SHP77 (cell line): Measurements from ENCODE around the gene ESPN.
"Not testable (repeated sequence)": the region's sequence is repeated elsewhere in the genome, so short reads cannot be mapped to it uniquely, and the experiment has no call there.

ENCODE experiments used
- DNase-seq, 2 experiments: peaks; one replicate each; lab custom pipeline; 2025; lab: John Stamatoyannopoulos, UW

Gene ESPN, protein sequence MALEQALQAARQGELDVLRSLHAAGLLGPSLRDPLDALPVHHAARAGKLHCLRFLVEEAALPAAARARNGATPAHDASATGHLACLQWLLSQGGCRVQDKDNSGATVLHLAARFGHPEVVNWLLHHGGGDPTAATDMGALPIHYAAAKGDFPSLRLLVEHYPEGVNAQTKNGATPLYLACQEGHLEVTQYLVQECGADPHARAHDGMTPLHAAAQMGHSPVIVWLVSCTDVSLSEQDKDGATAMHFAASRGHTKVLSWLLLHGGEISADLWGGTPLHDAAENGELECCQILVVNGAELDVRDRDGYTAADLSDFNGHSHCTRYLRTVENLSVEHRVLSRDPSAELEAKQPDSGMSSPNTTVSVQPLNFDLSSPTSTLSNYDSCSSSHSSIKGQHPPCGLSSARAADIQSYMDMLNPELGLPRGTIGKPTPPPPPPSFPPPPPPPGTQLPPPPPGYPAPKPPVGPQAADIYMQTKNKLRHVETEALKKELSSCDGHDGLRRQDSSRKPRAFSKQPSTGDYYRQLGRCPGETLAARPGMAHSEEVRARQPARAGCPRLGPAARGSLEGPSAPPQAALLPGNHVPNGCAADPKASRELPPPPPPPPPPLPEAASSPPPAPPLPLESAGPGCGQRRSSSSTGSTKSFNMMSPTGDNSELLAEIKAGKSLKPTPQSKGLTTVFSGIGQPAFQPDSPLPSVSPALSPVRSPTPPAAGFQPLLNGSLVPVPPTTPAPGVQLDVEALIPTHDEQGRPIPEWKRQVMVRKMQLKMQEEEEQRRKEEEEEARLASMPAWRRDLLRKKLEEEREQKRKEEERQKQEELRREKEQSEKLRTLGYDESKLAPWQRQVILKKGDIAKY

DNA sequence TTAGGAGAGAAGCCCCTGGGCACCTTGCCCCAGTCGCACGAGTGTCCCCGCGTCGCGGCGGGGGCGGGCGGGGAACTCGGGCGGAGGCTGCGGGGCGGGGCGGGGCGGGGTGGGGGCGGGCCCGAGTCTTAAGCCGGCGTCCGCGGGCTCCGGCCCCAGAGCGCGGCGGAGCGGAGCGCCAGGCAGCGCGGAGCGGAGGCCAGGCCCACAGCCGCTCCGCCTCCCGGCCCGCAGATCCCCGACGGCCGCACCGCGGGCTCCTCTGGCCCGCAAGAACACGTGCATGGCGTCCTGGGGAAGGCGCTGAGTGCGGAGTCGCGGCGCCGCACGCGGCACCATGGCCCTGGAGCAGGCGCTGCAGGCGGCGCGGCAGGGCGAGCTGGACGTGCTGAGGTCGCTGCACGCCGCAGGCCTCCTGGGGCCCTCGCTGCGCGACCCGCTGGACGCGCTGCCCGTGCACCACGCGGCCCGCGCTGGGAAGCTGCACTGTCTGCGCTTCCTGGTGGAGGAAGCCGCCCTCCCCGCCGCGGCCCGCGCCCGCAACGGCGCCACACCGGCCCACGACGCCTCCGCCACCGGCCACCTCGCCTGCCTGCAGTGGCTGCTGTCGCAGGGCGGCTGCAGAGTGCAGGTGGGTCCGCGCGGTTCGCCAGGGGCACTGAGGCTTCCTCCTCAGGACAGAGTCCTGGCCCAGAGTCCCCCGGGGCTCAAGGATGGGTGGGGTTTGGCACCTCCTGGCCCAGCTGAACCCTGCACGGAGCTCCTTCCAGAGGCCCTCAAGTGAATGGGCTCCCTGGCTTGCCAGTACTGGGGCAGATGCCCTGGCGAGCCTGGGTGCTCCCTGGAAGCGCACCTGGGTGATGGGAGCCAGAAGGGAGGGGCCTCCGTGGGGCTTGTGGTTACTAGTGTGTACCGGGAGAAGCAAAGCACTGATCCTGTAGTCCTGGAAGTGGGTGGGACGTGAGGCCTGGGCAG lies at the start of gene ESPN:
TSS of gene ESPN (plus strand) at position 158 of the 975 bp plus-strand sequence. CDS start at position 338, 180 bp downstream.
- DNase-seq: no peak

DNA sequence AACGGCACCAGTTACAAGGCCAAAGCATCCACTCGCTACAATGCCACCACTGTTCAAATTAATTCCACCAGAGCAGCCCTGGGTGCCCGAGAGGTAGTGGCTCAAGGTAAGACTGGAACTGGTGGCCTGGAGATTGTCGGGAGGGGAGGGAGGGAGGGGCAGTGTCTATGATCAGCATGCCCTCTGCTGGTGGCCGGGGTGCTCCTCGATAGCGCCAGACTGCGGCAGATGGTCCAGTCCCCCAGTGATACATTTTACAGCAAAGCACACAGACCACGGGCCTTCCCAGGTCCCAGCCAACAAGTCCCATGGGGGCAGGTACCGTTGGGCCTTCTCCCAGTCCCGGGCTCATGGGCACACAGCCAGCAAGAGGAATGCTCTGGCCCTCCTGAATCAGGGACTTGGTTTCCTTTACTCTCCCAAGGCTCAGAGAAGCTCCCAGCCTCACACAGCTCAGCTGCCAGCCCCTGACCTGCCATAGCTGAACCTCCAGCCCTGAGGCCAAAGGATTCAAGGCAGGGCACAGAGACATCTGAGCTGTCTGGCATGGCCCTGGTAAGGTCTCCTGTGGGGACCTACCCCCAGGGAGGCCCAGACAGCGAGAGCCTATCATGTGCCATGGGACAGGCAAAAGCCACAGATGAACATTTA lies 46.4 kb upstream of the ESPN start:
- DNase-seq: peak; percentile 50 to 57

DNA sequence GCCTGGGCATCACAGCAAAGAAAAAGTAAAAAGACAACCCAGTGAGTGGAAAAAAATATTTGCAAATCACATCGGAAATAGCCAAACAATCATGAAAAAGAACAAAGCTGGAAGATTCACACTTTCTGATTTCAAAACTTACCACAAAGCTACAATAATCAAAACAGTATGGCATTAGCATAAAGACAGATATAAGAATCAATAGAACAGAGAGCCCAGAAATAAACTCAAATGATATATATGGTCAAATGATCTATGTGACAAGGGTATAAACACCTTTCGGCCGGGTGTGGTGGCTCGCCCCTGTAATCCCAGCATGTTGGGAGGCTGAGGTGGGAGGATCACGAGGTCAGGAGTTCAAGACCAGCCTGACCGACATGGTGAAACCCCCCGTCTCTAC lies 44.5 kb upstream of the ESPN start:
- DNase-seq: no peak

DNA sequence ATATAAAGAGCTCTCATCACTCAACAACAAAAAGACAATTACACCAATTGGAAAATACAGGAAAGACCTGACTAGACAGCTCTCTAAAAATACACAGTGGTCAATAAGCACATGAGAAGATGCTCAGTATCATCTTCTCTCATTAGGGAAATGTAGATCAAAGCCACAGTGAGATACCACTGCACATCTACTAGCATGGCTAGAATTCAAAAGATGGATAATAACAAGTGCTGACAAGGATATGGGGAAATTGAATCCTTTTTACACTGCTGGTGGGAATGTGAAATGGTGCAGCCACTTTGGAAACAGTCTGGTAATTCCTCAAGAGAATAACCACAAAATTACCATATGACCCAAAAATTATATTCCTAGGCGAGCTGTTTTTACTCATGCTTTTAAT lies 40.4 kb upstream of the ESPN start:
- DNase-seq: no peak

DNA sequence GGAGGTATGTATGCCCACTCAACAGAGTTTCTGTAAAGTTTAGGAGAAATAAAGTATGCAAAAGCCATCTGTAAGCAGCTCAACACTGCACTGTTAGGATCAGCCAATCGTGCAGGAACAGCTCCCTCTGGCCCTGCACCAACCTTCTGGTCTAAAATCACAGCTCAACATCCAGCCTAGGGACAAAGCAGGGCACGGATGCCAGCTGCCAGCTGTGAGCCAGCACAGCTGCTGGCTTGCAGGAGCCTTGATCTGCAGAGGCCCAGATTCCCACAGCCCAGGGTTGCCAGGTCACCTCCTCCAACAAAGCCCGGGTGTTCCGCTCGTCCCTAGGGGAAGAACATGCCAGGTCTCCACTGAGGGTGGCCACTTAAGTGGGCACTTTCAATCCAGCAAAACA lies 39.6 kb upstream of the ESPN start:
- DNase-seq: peak in 1 of 2 experiments; percentile 3

DNA sequence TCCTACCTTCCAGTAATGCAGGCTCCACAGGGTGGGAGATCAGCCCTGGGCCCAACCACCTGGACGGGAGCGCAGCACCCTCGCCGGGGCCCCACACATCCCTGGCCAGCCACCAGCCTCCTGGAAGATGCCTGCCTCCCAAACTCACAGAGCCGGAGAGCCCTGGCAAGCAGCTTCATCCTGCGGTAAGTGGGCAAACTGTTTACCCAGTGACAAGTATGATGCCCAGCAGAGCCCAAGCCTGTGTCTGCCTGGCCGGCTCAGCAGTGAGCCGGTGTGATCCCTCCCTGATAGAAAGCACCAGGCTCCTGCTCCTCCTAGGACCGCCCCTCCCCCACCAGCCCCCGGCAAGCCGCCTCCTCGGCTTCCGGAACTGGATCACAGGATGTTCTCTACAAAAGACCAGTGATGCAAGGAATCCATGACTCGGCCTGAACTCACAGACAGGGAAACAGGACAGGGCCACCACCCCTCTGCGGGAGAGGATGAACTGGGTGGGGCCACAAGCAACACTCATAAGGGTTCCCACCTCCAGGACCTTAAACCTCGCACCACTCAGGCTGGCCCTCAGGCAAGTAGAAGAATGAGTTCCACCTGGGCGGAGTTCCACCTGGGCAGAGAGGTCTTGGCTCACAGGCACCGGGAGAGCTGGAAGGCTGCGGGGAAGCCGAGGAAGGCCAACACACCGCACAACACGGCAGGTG lies 38.9 kb upstream of the ESPN start:
- DNase-seq: peak; percentile 25 to 72

DNA sequence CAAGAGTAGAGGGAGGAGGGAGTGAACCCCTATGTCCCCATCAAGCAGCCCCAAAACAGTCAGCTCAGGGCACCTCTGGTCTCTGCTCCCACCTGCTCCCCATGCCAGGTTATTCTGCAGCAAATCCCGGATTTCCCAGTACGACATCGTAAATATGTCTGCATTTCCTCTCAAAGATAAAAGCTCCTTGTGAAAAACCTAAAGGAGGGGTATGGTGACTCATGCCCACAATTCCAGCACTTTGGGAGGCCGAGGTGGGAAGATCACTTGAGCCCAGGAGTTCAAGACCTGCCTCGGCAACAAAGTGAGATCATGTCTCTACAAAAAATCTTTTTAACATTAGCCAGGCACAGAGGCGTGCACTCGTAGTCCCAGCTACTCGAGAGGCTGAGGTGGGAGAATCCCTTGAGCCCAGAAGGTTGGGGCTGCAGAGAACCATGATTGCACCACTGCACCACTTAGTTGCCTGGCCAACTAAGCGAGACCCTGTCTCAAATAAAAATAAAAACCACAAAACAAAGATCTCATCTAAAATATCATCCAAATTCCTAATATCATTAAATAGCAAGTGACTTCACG lies 38.1 kb upstream of the ESPN start:
- no peak for DNase-seq

DNA sequence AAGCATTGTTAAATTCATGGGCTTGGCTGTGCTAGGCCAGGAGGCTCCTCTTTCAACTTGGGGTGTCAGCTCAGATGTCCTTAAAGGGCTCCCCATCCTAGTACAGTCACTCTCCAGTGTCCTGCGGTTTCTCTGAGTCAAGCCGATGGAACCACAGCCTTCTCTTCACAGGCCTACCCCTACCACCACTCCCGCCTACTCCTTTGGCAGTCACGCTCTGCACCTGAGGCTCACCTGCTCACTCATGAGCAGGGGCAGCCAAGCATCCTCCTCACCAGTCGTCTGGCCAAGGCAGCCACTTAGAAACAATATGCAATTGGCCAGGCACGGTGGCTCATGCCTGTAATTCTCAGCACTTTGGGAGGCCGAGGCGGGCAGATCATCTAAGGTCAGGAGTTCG lies 34.6 kb upstream of the ESPN start:
- DNase-seq: no peak

DNA sequence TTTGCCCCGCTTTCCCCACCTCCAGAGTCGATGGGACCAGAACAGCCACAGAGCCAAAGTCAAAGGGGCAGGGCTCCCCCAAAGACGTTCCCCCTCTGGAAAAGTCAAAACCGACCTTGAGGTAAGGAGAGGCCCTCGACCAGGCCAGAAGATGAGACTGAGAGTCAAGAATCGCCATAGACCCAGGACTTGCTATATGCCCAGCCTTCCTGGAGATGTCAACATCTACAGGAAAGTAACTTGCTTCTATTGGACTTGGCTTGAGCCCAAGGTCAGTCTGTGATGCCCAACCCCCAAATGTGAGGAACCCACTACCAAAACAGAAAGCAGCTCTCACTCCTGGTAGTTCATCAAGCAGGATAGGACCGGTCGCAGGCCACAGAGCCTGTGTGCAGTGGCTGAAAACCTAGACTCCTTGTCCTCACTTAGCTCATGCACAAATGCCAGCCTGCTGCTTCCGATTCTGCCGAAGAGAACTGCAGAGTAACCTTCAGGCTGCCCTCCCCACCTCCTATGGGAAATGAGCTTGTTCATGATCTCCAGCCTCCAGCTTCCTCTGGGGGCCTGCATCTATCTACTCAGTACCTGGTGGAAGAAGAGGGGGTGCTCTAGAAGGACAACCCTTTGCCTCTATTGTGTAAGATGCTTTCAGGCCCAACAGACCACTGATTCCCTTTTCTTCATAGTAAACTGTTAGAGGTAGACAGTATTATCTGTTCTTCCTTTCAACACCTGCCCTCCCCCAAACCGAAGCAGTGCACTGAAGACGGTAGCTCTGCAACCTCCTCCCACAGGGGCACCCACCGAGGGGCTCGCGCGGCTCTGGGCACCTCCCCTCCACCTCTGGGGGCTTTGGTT lies 32.4 kb upstream of the ESPN start:
- DNase-seq: peak in 1 of 2 experiments; percentile 12

DNA sequence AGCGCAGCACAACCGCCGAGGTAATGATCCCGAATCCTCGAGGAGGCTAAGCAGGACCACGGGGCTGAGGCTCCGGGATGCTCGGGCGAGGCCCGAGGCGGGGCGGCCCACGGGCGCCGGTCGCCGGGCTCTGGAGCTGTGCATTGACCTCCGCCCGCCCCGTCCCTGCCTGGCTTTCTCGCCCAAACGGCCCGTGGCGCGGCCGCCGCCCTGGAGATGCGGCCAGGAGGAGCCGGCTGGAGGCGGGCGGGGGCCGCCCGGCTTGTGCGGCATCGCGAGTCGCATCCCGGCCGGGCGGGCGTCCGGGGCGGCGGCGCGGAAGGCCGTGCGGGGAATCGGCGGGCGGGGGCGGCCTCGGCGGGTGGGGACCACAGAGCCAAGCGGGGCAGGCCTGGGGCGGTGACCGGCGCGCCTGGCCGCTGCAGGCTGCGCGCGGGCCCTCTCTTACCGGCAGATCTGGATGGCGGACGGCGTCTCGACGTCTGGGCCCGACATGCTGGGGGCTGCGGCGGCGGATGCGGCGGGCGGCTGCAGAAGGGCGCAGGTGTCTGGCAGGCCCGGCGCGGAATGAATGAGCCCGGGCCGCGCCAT lies 31.7 kb upstream of the ESPN start:
- DNase-seq: peak in 1 of 2 experiments; percentile 6

DNA sequence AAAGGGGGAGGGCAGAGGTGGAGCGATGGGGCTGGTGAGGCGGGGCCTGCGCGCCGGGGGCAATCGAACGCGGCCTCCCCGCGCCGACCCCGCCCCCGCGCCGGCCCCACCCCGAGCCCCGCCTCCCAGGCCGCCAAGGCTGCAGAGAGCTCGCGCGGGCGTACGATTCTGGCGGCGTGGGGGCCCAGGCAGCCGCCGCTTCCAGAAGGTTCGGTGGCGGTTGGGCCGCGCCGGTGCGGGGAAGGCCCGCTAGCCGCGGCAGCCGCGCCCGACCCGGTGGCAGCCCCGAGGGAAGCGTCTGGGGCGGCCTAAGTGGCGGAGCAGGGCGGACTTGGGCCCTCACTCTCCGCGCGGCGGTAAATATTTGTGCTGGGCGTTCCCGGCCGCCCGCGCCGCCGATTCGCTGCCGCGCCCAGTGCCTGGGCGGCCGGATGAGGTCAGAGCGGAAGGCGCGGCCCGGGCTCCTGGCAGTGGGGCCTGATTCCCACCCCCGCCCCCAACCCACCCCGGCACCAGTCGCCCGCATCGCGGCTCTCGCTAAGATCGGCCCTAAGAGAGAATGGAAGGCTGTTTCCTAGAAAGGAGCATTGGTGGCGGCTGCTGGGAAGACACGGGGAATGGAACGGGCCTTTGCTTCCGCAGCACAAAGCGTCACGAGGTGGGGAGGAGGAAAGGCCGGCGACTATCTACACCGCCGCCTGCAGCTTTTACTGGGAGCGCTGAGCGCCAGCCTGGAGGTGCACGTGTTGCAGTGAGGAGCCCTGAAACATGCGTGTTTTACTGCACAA lies 31.0 kb upstream of the ESPN start, which contains the start of gene ACOT7:
TSS of gene ACOT7 (minus strand) at position 368 of the 788 bp plus-strand sequence. CDS start 368 bp downstream, outside the sequence.
- DNase-seq: peak; percentile 73 to 86

DNA sequence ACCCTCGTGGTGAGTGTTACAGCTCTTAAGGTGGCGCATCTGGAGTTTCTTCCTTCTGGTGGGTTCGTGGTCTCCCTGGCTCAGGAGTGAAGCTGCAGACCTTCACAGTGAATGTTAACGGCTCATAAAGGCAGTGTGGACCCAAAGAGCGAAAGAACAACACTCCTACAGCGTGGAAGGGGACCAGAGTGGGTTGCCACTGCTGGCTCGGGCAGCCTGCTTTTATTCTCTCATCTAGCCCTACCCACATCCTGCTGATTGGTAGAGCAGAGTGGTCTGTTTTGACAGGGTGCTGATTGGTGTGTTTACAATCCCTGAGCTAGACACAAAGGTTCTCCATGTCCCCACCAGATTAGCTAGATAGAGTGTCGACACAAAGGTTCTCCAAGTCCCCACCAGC lies 29.4 kb upstream of the ESPN start:
- DNase-seq: not testable (repeated sequence)

DNA sequence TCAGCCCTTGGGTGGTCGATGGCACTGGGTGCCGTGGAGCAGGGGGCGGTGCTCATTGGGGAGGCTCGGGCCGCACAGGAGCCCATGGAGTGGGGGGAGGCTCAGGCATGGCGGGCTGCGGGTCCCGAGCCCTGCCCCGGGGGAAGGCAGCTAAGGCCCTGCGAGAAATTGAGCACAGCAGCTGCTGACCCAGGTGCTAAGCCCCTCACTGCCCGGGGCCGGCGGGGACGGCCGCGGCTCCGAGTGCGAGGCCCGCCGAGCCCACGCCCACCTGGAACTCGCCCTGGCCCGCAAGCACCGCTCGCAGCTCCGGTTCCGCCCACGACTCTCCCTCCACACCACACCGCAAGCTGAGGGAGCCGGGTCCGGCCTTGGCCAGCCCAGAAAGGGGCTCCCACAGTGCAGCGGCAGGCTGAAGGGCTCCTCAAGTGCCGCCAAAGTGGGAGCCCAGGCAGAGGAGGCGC lies 28.8 kb upstream of the ESPN start:
- not testable (repeated sequence) for DNase-seq

DNA sequence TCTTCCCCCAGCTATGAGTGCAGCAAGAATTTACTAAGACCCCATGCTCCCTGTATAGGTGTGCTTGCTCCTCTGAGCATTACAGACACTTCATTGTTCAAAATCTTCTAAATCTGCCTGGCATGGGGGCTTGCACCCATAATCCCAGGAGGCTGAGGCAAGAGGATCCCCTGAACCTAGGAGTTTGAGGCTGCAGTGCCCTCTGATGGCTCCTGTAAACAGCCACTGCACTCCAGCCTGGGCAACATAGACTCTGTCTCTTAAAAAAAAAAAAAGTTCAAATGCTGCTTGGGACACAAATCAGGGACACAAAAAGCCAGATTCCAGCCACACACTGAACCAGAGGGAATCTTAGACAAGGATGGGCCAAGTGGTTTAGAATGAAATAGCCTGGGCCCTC lies 27.6 kb upstream of the ESPN start:
- DNase-seq: peak in 1 of 2 experiments; percentile 15

DNA sequence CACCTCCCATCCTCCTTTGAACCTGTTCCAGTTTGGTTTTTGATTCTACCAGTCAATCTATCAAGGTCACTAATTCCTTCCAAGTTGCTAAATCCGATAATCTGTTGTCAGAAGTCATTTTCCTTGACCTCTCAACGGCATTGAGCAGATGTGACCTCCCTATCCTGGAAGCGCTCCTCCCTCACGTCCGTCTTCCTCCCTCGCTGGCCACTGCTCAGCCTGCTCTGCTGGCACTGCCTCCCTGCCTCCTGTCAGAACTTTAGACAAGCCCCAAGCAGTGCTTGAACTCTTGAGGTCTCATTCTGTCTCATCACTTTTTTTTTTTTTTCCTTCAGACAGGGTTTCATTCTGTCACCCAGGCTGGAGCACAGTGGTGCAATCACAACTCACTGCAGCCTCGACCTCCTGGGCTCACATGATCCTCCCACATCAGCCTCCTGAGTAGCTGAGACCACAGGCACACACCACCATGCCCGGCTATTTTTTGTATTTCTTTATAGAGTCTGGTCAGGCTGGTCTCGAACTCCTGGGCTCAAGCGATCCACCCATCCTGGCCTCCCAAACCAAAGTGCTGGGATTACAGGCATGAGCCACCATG lies 26.6 kb upstream of the ESPN start:
- no peak for DNase-seq

DNA sequence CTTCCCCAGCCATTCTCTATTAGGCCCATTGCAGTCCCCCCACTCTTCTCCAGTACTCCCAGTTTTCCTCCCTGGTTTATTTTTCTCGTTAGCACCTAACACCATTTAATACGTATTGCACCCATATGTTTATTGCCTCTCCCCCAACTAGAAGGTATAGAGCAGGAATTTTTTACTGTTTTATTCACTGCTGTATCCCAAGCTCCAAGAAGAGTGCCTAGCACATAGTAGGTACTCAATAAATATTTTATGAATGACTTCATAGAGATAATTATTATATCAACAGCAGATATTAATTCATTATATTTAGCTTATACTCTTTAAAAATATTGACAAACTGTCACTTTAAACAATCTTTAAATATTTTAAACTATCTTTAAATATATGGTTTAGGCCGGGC lies 25.3 kb upstream of the ESPN start:
- no peak for DNase-seq

DNA sequence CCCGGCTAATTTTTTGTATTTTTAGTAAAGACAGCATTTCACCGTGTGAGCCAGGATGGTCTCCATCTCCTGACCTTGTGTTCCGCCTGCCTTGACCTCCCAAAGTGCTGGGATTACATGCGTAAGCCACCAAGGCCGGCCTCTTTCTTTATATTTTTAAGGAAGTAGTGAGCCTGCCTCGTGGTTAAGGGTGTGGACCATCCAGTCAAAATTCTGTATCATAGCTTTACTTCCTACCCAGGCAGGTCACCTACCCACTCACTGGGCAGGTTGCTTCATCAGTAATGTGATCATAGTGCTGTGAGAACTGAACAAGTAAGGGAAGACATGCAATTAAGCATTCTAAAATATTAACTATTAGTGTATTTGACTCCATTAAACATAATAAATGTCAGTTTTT lies 22.9 kb upstream of the ESPN start:
- DNase-seq: no peak
